ENCODE data around the gene C1QA. TPM values are rescaled to one million over a fixed set of nuclear protein-coding genes. Genes with fewer than 3 reads are reported as not detected.
"Not testable (repeated sequence)": the region's sequence is repeated elsewhere in the genome, so short reads cannot be mapped to it uniquely, and the experiment has no call there.

Gene C1QA
- total and polyA plus RNA-seq, 7 donors = 15.8 to 36.8 (median 29.9) TPM

- H3K4me3 ChIP-seq = no peak overlapping the region
- H3K27ac ChIP-seq = no peak overlapping the region
- peak in 3 of 4 donors; percentile 19 to 29 (median 27) for ATAC-seq
- no peaks in the 10 kb centered on the region for H3K4me1 ChIP-seq
- H3K27me3 ChIP-seq (ENCODE audit: insufficient read depth in 3 of 3, low read length in 2 of 3) = peaks cover 0 to 8% (median 6%) of the 10 kb centered on the region in 3 donors
- DNase-seq = no peak
- TF ChIP-seq, protein P1, sequence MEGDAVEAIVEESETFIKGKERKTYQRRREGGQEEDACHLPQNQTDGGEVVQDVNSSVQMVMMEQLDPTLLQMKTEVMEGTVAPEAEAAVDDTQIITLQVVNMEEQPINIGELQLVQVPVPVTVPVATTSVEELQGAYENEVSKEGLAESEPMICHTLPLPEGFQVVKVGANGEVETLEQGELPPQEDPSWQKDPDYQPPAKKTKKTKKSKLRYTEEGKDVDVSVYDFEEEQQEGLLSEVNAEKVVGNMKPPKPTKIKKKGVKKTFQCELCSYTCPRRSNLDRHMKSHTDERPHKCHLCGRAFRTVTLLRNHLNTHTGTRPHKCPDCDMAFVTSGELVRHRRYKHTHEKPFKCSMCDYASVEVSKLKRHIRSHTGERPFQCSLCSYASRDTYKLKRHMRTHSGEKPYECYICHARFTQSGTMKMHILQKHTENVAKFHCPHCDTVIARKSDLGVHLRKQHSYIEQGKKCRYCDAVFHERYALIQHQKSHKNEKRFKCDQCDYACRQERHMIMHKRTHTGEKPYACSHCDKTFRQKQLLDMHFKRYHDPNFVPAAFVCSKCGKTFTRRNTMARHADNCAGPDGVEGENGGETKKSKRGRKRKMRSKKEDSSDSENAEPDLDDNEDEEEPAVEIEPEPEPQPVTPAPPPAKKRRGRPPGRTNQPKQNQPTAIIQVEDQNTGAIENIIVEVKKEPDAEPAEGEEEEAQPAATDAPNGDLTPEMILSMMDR (IDR thresholded peaks at IDR 0.05) = no peak
- H3K36me3 ChIP-seq (ENCODE audit: insufficient read depth in 1 of 2, low read depth in 1 of 2) = no peaks in the 10 kb centered on the region
- 60 to 62% (median 61%) methylated on average over 5 of the region's 5 CpGs for WGBS, 3 donors
- intact Hi-C loops (cut with DNase I) = no loop called here
- H3K9me3 ChIP-seq = no peaks in the 10 kb centered on the region
Observed at GRCh38 chr1:22662318-22662717, 25.9 kb downstream of the C1QA start.

GRCh38 chr1:22662986-22663408 is 26.6 kb downstream of the C1QA start:
- intact Hi-C loops (cut with DNase I) = no loop called here

GRCh38 chr1:22665752-22666151 is 29.3 kb downstream of the C1QA start:
- no peaks in the 10 kb centered on the region for H3K9me3 ChIP-seq
- TF ChIP-seq, protein P1 (IDR thresholded peaks at IDR 0.05) = peak; percentile 5
- H3K27ac ChIP-seq = no peak overlapping the region
- H3K4me1 ChIP-seq = no peaks in the 10 kb centered on the region
- DNase-seq (no peak), ATAC-seq (no peak)
- no peak overlapping the region for H3K4me3 ChIP-seq
- no peaks in the 10 kb centered on the region for H3K36me3 ChIP-seq (ENCODE audit: insufficient read depth in 1 of 2, low read depth in 1 of 2)
- intact Hi-C loops (cut with DNase I) = no loop called here
- H3K27me3 ChIP-seq (ENCODE audit: insufficient read depth in 3 of 3, low read length in 2 of 3) = peaks cover 0 to 33% (median 13%) of the 10 kb centered on the region in 3 donors
- 34 to 43% (median 38%) methylated on average over 7 of the region's 7 CpGs for WGBS, 3 donors

More at GRCh38 chr1:22662986-22663408, 26.6 kb downstream of the C1QA start:
- Histone ChIP-seq H3K4me3 (no peak overlapping the region), H3K4me1 (no peaks in the 10 kb centered on the region), H3K36me3 (ENCODE audit: insufficient read depth in 1 of 2, low read depth in 1 of 2) (no peaks in the 10 kb centered on the region), H3K27me3 (ENCODE audit: insufficient read depth in 3 of 3, low read length in 2 of 3) (peaks cover 0 to 12% (median 10%) of the 10 kb centered on the region in 3 donors), H3K9me3 (no peaks in the 10 kb centered on the region), H3K27ac (no peak overlapping the region)
- TF ChIP-seq, protein P1 (IDR thresholded peaks at IDR 0.05) = no peak
- 68 to 76% (median 70%) methylated on average over 8 of the region's 8 CpGs for WGBS, 3 donors
- ATAC-seq (peak in 1 of 4 donors; percentile 22), DNase-seq (no peak)

GRCh38 chr1:22666412-22666811 is 30.0 kb downstream of the C1QA start:
- ATAC-seq = no peak
- TF ChIP-seq, protein P1 (IDR thresholded peaks at IDR 0.05) = no peak
- no peak for DNase-seq
- Histone ChIP-seq H3K27me3 (ENCODE audit: insufficient read depth in 3 of 3, low read length in 2 of 3) (peaks cover 0 to 40% (median 15%) of the 10 kb centered on the region in 3 donors), H3K4me1 (no peaks in the 10 kb centered on the region), H3K36me3 (ENCODE audit: insufficient read depth in 1 of 2, low read depth in 1 of 2) (no peaks in the 10 kb centered on the region), H3K9me3 (no peaks in the 10 kb centered on the region), H3K4me3 (no peak overlapping the region), H3K27ac (no peak overlapping the region)
- 55 to 65% (median 61%) methylated on average over 2 of the region's 2 CpGs for WGBS, 3 donors
- intact Hi-C loops (cut with DNase I) = no loop called here

DNA sequence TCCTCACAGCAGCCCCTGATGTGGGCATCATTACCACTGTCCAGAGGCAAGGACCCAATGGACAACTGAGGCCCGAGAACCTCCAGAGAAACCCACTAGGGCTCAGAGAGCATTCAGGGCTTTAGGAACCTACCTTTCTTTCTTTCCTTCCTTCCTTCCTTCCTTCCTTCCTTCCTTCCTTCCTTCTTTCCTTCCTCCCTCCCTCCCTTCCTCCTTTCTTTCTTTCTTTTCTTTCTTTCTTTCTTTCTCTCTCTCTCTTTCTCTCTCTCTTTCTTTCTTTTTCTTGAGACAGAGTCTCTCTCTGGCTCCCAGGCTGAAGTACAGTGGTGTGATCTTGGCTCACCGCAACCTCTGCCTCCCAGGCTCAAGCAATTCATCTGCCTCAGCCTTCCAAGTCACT is 32.4 kb downstream of the C1QA start:
- H3K4me3 ChIP-seq; DNase-seq; ATAC-seq; H3K27ac ChIP-seq; intact Hi-C loops (cut with DNase I); H3K9me3 ChIP-seq; H3K4me1 ChIP-seq; H3K36me3 ChIP-seq (ENCODE audit: insufficient read depth in 1 of 2, low read depth in 1 of 2): not testable (repeated sequence)
- H3K27me3 ChIP-seq (ENCODE audit: insufficient read depth in 3 of 3, low read length in 2 of 3) = peaks cover 0 to 63% (median 26%) of the 10 kb centered on the region in 3 donors
- WGBS, 3 donors = 74 to 88% (median 85%) methylated on average over 2 of the region's 2 CpGs

Data from psoas muscle (tissue), 8 donors.